Suprapubic skin (tissue), 4 donors: ENCODE data around the gene PGP. TPM values are rescaled to one million over a fixed set of nuclear protein-coding genes. Genes with fewer than 3 reads are reported as not detected.

Experiments
- DNase-seq, 2 donors: peaks; one replicate each; pipeline ENCODE4 v3.0.0-alpha.2; 2019; ENCODE audit warnings: low spot score in 2 of 2
- H3K27ac ChIP-seq: fragments of 200-600 bp; sonication (generic); one replicate; pipeline ENCODE4 v1.5.1; 2019
- H3K27me3 ChIP-seq: fragments of 200-600 bp; sonication (generic); one replicate; pipeline ENCODE4 v1.5.1; 2019
- H3K36me3 ChIP-seq: fragments of 200-600 bp; sonication (generic); one replicate; pipeline ENCODE4 v1.5.1; 2019
- H3K4me1 ChIP-seq: fragments of 200-600 bp; sonication (generic); one replicate; pipeline ENCODE4 v1.5.1; 2019
- H3K4me3 ChIP-seq: fragments of 200-600 bp; sonication (generic); one replicate; pipeline ENCODE4 v1.5.1; 2019; ENCODE audit warnings: mild to moderate bottlenecking
- H3K9me3 ChIP-seq: fragments of 200-600 bp; sonication (generic); one replicate; pipeline ENCODE4 v1.5.1; 2019
- CTCF ChIP-seq, 2 donors: fragments of 200-600 bp in 1 of 2; fragments of 450-650 bp in 1 of 2; sonication (generic) in 1 of 2; IDR thresholded peaks; one replicate each; pipeline ENCODE4 v1.5.1; 2016 to 2019; ENCODE audit warnings: antibody characterized with exemption in 2 of 2, mild to moderate bottlenecking in 1 of 2, moderate library complexity in 1 of 2
- EP300 ChIP-seq: sonication (generic); formaldehyde crosslinking; IDR thresholded peaks from one replicate; pipeline ENCODE4 v1.6.1; 2017; ENCODE audit warnings: antibody characterized with exemption
- POLR2A ChIP-seq, 2 donors: fragments of 450-650 bp; IDR thresholded peaks; one replicate each; pipeline ENCODE4 v1.6.1; 2017; ENCODE audit warnings: antibody characterized with exemption in 2 of 2, mild to moderate bottlenecking in 2 of 2, moderate library complexity in 2 of 2
- POLR2AphosphoS5 ChIP-seq, 3 donors: sonication (generic); formaldehyde crosslinking; IDR thresholded peaks; one replicate each; pipeline ENCODE4 v1.6.1; 2017; ENCODE audit warnings: antibody characterized with exemption in 3 of 3
- WGBS: methylation state at CpG from one replicate; pipeline ENCODE4 v1.1.5; 2018; 5-methylcytosine and 5-hydroxymethylcytosine counted together
- total RNA-seq, 4 donors: library from RNA; depleted of rRNA; stranded (reverse); fragments of >200 nt; gene quantifications; one replicate each; pipeline ENCODE4 v1.1.0, GENCODE V29; 2016

Gene PGP
- total RNA-seq, 4 donors from 2014 or later = 6.8 to 9.5 (median 7.6) TPM

- no peaks in the 10 kb centered on the region for H3K9me3 ChIP-seq
- TF ChIP-seq POLR2AphosphoS5 (IDR thresholded peaks at IDR 0.05) = no peak
- TF ChIP-seq POLR2A (IDR thresholded peaks at IDR 0.05) = no peak
- TF ChIP-seq CTCF (IDR thresholded peaks at IDR 0.05) = no peak
- no peak for TF ChIP-seq EP300
- peaks cover 13% of the 10 kb centered on the region for H3K36me3 ChIP-seq
- no peak overlapping the region for H3K4me3 ChIP-seq
- H3K27ac ChIP-seq = peak overlapping the region; percentile 90
- H3K4me1 ChIP-seq = peaks cover 73% of the 10 kb centered on the region
- H3K27me3 ChIP-seq = no peaks in the 10 kb centered on the region
- 76% methylated on average over 6 of the region's 10 CpGs for WGBS
- DNase-seq = no peak
Measured at GRCh38 chr16:2161911-2162310, 52.7 kb downstream of the PGP start.

Other genes starting within 250 kb of the PGP start
- not detected for gene RNF151, start 248.0 kb downstream of the PGP start, total RNA-seq
- gene TBL3, start 242.8 kb downstream of the PGP start, total RNA-seq = 10 to 100 TPM; 49.2 to 73.5 (median 57.2) TPM
- 1 to 10 TPM in 3 of 4 donors, not detected in 1; 1.1 to 3.1 (median 2.0) TPM for gene NOXO1, start 233.4 kb downstream of the PGP start, total RNA-seq
- gene GFER, start 230.6 kb downstream of the PGP start, total RNA-seq = 10 to 100 TPM in 1 of 4 donors, 1 to 10 TPM in 3; 7.0 to 11.2 (median 9.5) TPM
- gene SYNGR3, start 224.9 kb downstream of the PGP start, total RNA-seq = 1 to 10 TPM in 1 of 4 donors, under 1 TPM in 2, not detected in 1; 0.42 to 1.7 (median 0.60) TPM
- gene ZNF598, start 205.0 kb downstream of the PGP start, total RNA-seq = 100 to 1,000 TPM in 1 of 4 donors, 10 to 100 TPM in 3; 69.4 to 103 (median 84.0) TPM
- gene NPW, start 195.1 kb downstream of the PGP start, total RNA-seq = 1 to 10 TPM in 2 of 4 donors, under 1 TPM in 1, not detected in 1; 0.65 to 5.6 (median 3.0) TPM
- gene NHERF2, start 187.9 kb downstream of the PGP start, total RNA-seq = 10 to 100 TPM; 13.8 to 36.5 (median 21.8) TPM
- gene NTHL1, start 167.0 kb downstream of the PGP start, total RNA-seq = 10 to 100 TPM; 15.9 to 40.5 (median 20.9) TPM
- 100 to 1,000 TPM; 103 to 193 (median 143) TPM for gene TSC2, start 166.9 kb downstream of the PGP start, total RNA-seq
- gene PKD1, start 78.9 kb downstream of the PGP start, total RNA-seq = 100 to 1,000 TPM; 209 to 446 (median 293) TPM
- 1 to 10 TPM in 3 of 4 donors, under 1 TPM in 1; 0.64 to 3.0 (median 1.4) TPM for gene RAB26, start 66.2 kb downstream of the PGP start, total RNA-seq
- gene TRAF7, start 59.1 kb downstream of the PGP start, total RNA-seq = 10 to 100 TPM; 53.4 to 74.7 (median 66.5) TPM
- gene CASKIN1, start 18.2 kb downstream of the PGP start, total RNA-seq = 1 to 10 TPM in 1 of 4 donors, under 1 TPM in 3; 0.49 to 1.5 (median 0.78) TPM
- 10 to 100 TPM; 52.3 to 69.5 (median 55.1) TPM for gene MLST8, start 9.4 kb downstream of the PGP start, total RNA-seq
- 1 to 10 TPM; 2.2 to 10.0 (median 3.2) TPM for gene BRICD5, start 4.0 kb downstream of the PGP start, total RNA-seq
- 10 to 100 TPM; 42.1 to 79.3 (median 54.2) TPM for gene E4F1, start 8.8 kb upstream of the PGP start, total RNA-seq
- gene DNASE1L2, start 21.6 kb upstream of the PGP start, total RNA-seq = 10 to 100 TPM; 17.0 to 72.6 (median 42.8) TPM
- gene ECI1, start 36.7 kb upstream of the PGP start, total RNA-seq = 10 to 100 TPM; 28.4 to 65.3 (median 47.2) TPM
- gene RNPS1, start 53.3 kb upstream of the PGP start, total RNA-seq = 100 to 1,000 TPM; 119 to 151 (median 146) TPM
- gene ABCA3, start 125.9 kb upstream of the PGP start, total RNA-seq = 10 to 100 TPM in 2 of 4 donors, 1 to 10 TPM in 2; 6.8 to 17.9 (median 11.0) TPM
- gene CCNF, start 214.6 kb upstream of the PGP start, total RNA-seq = 10 to 100 TPM in 2 of 4 donors, 1 to 10 TPM in 2; 6.8 to 12.4 (median 10.1) TPM
- gene TEDC2, start 245.3 kb upstream of the PGP start, total RNA-seq = 1 to 10 TPM in 3 of 4 donors, not detected in 1; 1.4 to 2.2 (median 1.6) TPM